Fibroblast of mammary gland (primary cell): ENCODE results near the gene LZTFL1.
A peak's percentile ranks its signal among the peaks of the same experiment; 100 is the strongest.

Experiments used
- DNase-seq: peaks from one replicate; pipeline ENCODE4 v3.0.0-alpha.2; 2010; ENCODE audit warnings: low read depth
- H3K4me3 ChIP-seq: 2 replicates; pipeline ENCODE4 v1.5.1; 2011; ENCODE audit warnings: low read depth, mild to moderate bottlenecking, low read length, moderate library complexity; ENCODE audit not compliant: control insufficient read depth
- TF ChIP-seq, protein P1 (sequence below): conservative IDR thresholded peaks from 2 replicates; pipeline ENCODE4 v1.5.1; 2011; ENCODE audit warnings: low read depth, low read length, inconsistent platforms; ENCODE audit not compliant: control insufficient read depth, insufficient read depth

The LZTFL1 gene

DNA sequence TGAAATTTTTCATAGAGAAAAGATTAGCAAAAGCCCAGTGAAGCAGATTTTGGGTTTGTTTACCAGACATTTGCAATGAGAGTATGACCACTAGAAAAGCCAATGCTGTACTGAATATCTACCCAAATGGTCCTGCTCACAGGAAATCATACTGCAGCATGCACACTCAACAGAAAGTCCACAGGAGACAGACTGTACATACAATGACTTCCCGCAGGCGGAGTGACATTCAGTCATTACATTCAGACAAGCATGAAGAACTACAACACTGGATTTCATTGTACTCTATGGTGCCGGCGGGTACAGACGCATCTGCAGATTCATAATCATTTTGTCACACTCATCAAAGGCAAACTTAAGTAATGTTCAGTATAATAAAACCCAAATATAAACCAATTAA, 11.8 kb downstream of the LZTFL1 start:
- H3K4me3 ChIP-seq = no peak overlapping the region
- TF ChIP-seq, protein P1, sequence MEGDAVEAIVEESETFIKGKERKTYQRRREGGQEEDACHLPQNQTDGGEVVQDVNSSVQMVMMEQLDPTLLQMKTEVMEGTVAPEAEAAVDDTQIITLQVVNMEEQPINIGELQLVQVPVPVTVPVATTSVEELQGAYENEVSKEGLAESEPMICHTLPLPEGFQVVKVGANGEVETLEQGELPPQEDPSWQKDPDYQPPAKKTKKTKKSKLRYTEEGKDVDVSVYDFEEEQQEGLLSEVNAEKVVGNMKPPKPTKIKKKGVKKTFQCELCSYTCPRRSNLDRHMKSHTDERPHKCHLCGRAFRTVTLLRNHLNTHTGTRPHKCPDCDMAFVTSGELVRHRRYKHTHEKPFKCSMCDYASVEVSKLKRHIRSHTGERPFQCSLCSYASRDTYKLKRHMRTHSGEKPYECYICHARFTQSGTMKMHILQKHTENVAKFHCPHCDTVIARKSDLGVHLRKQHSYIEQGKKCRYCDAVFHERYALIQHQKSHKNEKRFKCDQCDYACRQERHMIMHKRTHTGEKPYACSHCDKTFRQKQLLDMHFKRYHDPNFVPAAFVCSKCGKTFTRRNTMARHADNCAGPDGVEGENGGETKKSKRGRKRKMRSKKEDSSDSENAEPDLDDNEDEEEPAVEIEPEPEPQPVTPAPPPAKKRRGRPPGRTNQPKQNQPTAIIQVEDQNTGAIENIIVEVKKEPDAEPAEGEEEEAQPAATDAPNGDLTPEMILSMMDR = no peak
- DNase-seq = no peak

DNA sequence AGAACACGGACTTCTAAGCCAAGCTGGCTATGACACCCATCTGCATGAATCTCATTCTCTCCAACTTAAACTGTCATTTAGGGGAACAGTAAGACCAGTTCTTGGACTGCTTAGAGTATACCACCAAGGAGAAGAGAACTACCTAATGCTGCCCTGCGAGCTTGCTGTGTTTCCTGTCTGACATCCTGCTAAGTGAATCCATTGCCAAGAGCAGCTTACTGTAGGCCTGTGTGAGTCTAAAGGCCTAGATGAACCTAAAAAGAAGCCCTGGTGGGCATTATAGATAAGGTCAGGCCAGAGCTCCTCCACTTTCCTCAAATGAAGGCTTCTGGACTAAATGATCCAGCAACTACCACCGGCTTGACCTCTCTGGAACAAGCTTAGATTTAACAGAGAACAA, 15.0 kb downstream of the LZTFL1 start:
- DNase-seq = no peak
- TF ChIP-seq, protein P1 = no peak
- no peak overlapping the region for H3K4me3 ChIP-seq

DNA sequence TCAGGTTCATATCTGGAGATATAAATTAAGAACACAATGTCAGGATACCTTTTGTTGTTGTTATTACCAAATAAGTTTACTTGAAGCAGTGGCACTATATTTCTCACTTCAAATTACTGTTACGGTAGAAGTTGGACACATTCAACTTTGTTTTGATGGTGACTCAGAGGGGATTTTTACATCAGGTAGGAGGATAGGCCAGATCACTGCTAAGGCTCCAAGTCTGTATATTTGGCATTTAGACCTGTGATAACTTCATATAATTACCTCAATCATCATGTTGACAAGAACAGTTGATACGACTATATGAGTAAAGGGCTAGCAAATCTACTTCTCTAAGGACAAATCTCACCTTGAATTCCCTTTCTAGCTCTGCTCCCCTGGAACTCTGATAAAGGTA, 15.6 kb downstream of the LZTFL1 start:
- TF ChIP-seq, protein P1 = no peak
- no peak overlapping the region for H3K4me3 ChIP-seq
- DNase-seq = no peak

DNA sequence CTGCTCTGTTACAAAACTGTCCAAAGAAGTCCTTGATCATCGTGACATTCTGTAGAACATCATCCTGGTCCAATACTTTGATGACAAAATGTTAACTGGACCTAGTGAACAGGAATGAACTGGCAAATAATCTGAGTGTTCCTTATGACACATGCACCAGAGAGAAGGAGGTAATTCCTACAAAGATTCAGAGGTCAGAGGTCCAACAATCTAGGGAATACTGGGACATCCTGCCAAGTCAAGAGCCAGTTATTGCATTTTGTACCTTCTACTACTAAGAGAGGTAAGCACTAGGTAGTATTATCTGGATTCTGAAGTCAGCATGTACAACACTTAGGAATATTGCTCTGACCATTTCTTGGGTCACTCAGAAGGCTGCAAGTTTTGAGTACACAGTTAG, 20.8 kb downstream of the LZTFL1 start:
- TF ChIP-seq, protein P1 = no peak
- DNase-seq = no peak

DNA sequence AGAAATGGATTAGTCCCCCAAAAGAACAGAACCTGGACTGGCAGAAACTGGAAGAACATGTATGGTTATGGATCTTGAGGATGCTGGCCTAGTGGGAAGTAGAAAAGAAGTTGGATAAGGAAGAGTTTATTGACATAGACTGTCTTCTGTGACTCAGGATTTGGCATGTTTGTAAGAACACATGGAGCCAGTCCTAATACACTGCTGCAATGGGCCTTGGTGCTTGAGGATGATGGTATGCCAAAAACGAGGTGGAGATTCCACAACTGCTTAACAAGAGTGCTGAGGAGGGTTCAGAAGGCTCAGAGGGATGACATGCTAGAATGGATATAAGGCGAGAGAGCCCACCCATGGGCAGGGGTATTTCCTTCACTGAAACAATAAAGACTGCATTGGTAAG, 22.4 kb downstream of the LZTFL1 start:
- DNase-seq = peak; percentile 86
- TF ChIP-seq, protein P1 = no peak
- H3K4me3 ChIP-seq = no peak overlapping the region

More for the DNA sequence above, 20.8 kb downstream of the LZTFL1 start:
- H3K4me3 ChIP-seq = no peak overlapping the region

DNA sequence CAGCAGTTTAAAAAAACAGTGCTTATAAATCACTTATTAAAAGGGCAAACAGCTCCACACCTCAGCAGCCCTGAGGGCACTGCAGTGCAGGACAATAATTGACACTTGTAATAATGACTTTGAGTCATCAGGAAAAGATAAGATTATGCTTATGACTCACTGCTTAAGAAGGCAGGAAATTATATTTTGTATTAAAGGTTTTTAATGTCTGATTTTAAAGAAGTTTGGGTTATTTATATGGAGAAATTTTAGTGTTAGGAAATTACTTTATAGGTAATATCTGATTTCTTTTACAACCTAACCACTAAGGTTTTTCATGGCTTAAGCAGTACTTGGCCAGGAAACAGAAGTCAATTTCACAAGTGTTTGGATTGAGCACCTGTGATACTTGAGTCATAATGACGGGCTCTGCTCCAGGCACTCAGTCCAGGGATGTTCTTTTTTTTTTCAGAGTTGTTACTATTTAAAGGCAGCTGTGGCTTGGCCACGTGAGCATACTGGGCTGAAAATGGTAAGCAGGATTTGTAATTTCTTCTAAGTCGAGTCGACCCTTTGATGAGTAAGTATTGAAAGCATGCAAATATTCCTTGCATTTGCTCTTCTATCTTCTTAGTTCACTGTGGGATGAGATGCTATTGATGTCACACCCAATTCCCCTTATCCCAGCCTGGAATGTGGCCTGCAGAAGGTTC, 23.9 kb downstream of the LZTFL1 start:
- DNase-seq = peak; percentile 98
- TF ChIP-seq, protein P1 = no peak
- H3K4me3 ChIP-seq = no peak overlapping the region

DNA sequence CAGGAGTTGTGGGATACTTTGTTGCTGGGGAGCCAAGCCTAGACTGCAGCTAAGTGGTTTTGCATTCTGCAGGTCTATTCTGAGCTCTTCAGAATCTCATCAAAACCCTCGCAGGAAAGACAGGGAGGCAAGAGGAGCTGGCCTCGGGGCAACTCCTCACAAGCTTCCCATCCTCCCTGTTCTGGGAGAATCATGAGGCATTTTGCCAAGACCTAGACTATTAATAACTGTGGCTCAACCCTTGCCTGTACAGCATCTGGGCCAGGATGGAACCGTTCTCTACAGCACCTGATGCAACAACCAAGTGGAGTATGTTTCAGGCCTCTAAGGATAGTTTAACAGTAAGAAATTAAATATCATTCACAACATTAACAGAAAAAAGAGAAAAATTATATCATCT, 25.4 kb downstream of the LZTFL1 start:
- no peak overlapping the region for H3K4me3 ChIP-seq
- TF ChIP-seq, protein P1 = no peak
- peak; percentile 60 for DNase-seq
